C4-2B (cell line): ENCODE results near the gene TMEM184A.

Experiments
- H3K27ac ChIP-seq: fragments of 450-650 bp; 2 replicates; pipeline ENCODE4 v1.5.1; 2017
- ZFX ChIP-seq: fragments of 450-650 bp; IDR thresholded peaks from 2 replicates; pipeline ENCODE4 v1.6.1; 2017
- TF ChIP-seq, protein P1 (sequence below): fragments of 450-650 bp; conservative IDR thresholded peaks from 2 replicates; pipeline ENCODE4 v1.5.1; 2017; ENCODE audit warnings: mild to moderate bottlenecking

The TMEM184A gene

DNA sequence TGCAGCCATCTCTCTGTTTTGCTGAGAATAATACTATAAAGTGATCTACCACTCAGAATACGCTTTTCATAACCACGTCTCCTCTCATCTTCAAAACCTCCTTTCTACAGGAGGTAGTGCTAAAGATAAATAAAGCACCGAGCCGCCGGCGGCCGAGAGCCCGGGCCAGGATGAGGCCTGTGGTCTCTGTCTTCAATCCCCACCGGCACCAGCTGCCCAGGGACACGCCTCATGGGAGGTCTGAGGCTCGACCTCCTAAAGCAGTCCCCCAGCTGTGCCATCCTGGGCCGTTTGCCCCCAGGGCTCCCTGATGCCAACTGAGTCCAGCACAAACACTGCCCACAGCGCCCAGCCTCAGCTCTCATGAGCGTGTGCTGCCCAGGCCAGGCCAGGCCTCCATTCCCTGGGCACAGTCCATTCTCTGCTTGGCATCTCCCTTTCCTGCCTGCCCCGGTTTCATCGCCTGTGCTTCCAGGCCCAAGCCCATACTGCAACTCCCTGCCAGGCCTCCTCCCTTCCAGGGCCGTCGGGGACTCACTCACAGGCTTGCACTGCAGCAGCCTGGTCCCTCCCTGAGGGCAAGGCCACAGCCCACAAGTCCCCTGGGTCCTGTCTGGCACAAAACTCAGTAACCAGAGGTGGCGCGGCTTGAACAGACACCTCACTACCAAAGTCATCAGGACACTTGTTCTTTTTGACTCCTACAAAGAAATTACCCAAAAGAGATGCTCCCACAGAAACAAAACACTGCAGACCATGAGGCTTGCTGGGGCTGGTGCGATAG lies 54.3 kb downstream of the TMEM184A start:
- no peak overlapping the region for H3K27ac ChIP-seq
- TF ChIP-seq, protein P1, sequence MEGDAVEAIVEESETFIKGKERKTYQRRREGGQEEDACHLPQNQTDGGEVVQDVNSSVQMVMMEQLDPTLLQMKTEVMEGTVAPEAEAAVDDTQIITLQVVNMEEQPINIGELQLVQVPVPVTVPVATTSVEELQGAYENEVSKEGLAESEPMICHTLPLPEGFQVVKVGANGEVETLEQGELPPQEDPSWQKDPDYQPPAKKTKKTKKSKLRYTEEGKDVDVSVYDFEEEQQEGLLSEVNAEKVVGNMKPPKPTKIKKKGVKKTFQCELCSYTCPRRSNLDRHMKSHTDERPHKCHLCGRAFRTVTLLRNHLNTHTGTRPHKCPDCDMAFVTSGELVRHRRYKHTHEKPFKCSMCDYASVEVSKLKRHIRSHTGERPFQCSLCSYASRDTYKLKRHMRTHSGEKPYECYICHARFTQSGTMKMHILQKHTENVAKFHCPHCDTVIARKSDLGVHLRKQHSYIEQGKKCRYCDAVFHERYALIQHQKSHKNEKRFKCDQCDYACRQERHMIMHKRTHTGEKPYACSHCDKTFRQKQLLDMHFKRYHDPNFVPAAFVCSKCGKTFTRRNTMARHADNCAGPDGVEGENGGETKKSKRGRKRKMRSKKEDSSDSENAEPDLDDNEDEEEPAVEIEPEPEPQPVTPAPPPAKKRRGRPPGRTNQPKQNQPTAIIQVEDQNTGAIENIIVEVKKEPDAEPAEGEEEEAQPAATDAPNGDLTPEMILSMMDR = no peak
- no peak for TF ChIP-seq ZFX

DNA sequence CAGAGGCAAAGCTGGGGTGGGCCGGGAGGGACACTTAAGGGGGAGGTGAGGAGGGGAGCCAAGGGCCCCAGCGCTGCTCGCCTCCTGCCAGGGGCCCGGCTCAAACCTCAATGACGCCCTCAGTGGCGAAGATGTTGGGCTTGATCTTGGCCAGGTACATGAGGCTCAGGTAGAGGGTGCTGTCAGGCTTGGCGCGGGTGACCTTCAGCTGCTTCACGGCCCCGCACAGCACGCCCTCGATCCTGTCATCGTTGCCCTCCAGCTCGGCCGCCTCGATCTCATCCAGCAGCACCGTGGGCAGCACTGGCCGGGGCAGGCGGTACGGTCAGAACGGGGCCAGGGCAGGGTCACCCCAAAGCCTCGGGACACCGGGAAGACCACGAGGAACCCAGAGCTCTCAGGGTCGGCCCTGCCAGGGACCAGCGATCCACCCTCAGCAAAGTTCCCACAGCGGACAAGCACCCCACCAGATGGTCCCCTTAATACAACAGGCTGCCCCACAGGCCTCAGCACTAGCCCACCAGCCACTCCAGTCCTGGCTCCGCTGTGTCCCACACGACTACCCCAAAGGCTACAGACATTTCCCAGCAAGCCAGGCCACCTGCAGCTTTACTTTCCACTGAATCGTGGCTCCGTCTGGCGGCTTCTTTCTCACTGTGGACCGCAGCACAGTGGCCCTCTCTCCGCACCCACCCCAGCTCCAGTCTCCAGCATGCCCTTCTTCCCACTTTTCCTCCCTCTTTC lies 55.8 kb downstream of the TMEM184A start:
- no peak overlapping the region for H3K27ac ChIP-seq
- TF ChIP-seq, protein P1 = no peak
- TF ChIP-seq ZFX = no peak

DNA sequence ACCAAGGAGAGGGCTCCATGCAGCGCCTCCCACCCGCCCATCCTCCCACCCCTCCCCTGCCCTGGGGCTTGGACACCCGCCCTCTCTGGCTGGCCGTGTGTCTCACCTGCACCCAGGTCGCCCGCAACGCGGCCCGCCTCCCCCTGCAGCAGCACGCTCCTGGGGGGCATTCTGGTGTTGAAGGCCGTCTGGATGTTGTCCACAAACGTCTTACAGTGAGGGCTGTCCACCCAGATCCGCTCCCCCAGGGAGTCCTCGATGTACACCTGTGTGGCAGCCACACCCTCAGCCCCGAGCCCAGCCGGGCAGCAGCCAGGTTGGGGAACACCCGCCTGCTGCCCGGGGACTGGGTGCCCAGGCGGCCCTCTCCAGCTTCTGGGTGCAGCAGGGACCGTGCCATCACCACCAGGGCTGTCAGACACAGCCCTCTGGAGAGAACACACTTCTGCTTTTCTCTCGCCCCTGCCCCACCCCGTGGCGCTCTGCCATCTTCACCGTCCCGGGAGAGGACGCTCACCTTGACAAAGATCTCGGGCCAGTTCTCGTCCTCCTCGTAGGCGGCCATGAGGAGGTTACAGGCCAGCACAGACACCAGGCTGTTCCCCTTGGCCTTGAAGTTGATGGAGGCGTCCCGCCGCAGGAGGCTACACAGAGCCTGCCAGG lies 56.5 kb downstream of the TMEM184A start:
- no peak for TF ChIP-seq ZFX
- TF ChIP-seq, protein P1 = no peak
- no peak overlapping the region for H3K27ac ChIP-seq

DNA sequence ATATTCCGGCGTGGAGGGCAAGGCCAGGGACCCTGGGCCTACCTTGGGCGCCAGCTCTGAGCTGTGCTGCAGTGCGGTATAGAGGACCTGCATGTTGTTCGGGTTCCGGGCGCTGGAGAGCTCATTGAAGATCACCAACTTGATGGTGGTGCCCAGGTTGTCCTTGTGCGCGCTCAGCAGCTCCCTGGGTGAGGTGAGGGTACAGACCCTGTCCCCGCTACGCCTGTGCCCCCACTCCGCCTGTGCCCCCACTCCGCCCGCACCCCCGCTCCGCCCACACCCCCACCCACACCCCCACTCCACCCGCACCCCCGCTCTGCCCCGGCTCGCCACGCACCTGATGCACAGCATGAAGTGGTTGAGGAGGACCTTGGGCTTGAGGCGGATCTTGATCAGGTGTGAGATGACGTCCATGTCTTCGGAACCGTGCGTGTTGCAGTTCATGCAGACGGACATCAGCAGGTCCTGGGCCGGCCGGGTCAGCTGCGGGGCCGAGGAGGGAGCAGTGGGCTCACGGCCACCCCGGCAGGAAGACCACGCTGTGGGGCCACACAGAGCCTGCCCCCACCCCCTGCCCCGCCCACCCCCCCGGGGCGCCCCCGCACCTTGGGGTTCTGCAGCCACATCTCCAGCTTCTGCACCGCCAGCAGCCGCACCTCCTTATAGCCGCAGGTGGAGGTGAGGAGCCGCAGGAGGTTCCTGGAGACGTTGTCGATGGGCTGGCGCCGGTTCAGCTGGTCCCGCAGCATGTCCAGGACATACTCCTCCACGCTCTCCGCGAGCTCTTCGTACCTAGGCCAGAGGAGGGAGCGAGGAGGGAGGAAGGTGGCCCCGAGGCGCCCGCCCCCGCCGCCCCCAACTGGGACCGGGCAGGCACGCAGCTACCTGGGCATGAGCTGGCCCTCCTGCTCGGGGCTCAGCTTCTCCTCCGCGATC lies 57.4 kb downstream of the TMEM184A start:
- no peak overlapping the region for H3K27ac ChIP-seq
- TF ChIP-seq, protein P1 = no peak
- no peak for TF ChIP-seq ZFX

DNA sequence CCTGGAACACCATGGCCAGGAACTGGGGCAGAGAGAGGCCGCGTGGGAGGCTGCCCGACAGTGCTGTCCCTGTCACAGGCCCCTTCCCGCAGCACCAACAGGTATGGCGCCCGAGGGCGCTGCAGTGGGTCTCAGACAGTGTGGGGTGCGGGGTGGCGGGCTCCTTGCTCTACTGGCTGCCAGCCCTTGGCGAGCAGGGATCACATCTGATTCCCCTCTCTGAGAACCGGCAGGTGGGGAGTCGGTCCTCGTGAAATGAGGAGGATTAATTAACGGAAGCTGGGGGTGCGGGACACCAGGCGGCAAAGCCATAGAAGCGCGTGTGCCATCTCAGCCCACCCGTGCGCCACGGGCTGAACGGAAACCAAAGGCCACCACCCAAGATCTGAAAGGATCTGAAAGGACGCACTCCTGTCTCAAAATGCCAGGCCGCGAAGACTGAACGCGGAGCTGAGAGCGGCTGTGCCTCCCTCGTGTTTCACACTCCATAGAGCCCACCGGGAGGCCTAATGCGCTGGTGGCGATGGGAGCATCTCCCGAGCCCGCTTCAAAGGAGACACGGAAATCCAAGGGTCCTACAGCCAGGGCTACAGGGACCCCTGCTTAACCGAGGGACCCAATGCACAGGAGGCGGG lies 58.6 kb downstream of the TMEM184A start:
- TF ChIP-seq, protein P1 = no peak
- H3K27ac ChIP-seq = no peak overlapping the region

DNA sequence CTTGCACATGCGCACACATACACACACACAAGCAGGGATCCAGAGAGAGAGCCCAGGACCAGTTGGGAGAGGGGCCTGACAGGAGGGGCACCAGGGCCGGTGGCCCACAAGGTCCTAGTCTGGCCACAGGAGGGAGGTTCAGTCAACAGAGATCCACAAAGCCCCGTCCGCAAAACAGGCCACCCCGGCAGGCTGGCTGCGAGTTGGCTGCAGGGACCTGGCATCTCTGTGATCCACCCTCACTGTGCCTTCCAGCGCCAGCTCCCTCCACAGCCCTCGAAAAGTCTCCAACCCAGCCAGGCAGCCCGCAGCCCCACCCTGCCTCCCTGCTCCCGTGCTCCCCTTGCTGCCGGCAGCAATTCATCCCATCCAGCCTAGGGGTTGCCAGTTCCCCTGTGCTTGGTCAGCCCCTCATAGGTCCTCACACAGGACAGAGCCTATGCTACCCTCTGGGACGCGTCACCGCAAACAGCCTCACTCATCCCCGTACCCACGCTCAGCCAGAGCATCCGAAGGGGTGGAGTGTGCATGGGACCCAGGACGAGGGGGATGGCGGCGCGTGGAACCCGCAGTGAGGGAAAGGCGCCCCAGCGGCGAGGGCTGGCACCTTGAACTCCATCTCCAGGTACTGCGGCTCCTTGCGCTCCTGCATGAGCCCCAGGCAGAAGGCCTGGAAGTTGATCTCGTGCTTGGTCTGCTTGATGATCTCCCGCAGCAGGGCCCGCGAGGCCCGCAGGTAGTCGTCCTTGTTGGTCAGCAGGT lies 59.3 kb downstream of the TMEM184A start:
- H3K27ac ChIP-seq = no peak overlapping the region
- TF ChIP-seq ZFX = no peak
- TF ChIP-seq, protein P1 = no peak
